Fibroblast of the conjunctiva (primary cell): ENCODE measurements around the gene WIPI1.
"Not testable (repeated sequence)": the region's sequence is repeated elsewhere in the genome, so short reads cannot be mapped to it uniquely, and the experiment has no call there.

ENCODE experiments used
- DNase-seq: peaks from one replicate; pipeline ENCODE4 v3.0.0-alpha.2; 2010; ENCODE audit warnings: low read depth

The WIPI1 gene

GRCh38 chr17:68437979-68438822, 19.1 kb downstream of the WIPI1 start:
- DNase-seq: no peak

GRCh38 chr17:68435876-68436842, 21.1 kb downstream of the WIPI1 start:
- DNase-seq: peak; percentile 72

GRCh38 chr17:68435361-68435760, 21.9 kb downstream of the WIPI1 start:
- no peak for DNase-seq

GRCh38 chr17:68433911-68434508, 23.3 kb downstream of the WIPI1 start:
- DNase-seq: no peak

GRCh38 chr17:68433211-68433610, 24.1 kb downstream of the WIPI1 start:
- no peak for DNase-seq

- DNase-seq: no peak
These were observed 25.0 kb downstream of the WIPI1 start for GRCh38 chr17:68432086-68432864.

- peak; percentile 24 for DNase-seq
These were observed 25.6 kb downstream of the WIPI1 start for GRCh38 chr17:68431661-68432071.

GRCh38 chr17:68431045-68431608, 26.2 kb downstream of the WIPI1 start:
- no peak for DNase-seq

GRCh38 chr17:68429881-68430280, 27.4 kb downstream of the WIPI1 start:
- no peak for DNase-seq

GRCh38 chr17:68428498-68429172, 28.7 kb downstream of the WIPI1 start:
- DNase-seq: no peak

GRCh38 chr17:68427575-68427974, 29.7 kb downstream of the WIPI1 start:
- DNase-seq: no peak

- no peak for DNase-seq
These were observed 31.3 kb downstream of the WIPI1 start for GRCh38 chr17:68425979-68426378.

- DNase-seq: no peak
These were observed 32.4 kb downstream of the WIPI1 start for GRCh38 chr17:68424861-68425260.

GRCh38 chr17:68424203-68424602, 33.1 kb downstream of the WIPI1 start:
- DNase-seq: no peak

- no peak for DNase-seq
These were observed 34.0 kb downstream of the WIPI1 start for GRCh38 chr17:68423251-68423650.

- DNase-seq: no peak
These were observed 34.5 kb downstream of the WIPI1 start for GRCh38 chr17:68422821-68423220.

GRCh38 chr17:68421486-68421885, 35.8 kb downstream of the WIPI1 start:
- no peak for DNase-seq

GRCh38 chr17:68420065-68420464, 37.2 kb downstream of the WIPI1 start:
- DNase-seq: no peak

GRCh38 chr17:68418876-68419275, 38.4 kb downstream of the WIPI1 start:
- no peak for DNase-seq

- no peak for DNase-seq
These were observed 40.0 kb downstream of the WIPI1 start for GRCh38 chr17:68417317-68417716.

GRCh38 chr17:68414901-68415300, 42.4 kb downstream of the WIPI1 start:
- not testable (repeated sequence) for DNase-seq
